Stimulated activated CD8-positive, alpha-beta memory T cell treated with anti-CD3 and anti-CD28 coated beads, Interleukin-12 subunit alpha, Interleukin-12 subunit beta, amount 100 ng/mL, for 24 hours (primary cell): Measurements from ENCODE around the gene INO80D.
"Not testable (repeated sequence)": the region's sequence is repeated elsewhere in the genome, so short reads cannot be mapped to it uniquely, and the experiment has no call there.

Source experiments
- DNase-seq: peaks from one replicate; pipeline ENCODE4 v3.0.0-alpha.2; 2020; ENCODE audit errors: extremely low read depth

Gene INO80D

DNA sequence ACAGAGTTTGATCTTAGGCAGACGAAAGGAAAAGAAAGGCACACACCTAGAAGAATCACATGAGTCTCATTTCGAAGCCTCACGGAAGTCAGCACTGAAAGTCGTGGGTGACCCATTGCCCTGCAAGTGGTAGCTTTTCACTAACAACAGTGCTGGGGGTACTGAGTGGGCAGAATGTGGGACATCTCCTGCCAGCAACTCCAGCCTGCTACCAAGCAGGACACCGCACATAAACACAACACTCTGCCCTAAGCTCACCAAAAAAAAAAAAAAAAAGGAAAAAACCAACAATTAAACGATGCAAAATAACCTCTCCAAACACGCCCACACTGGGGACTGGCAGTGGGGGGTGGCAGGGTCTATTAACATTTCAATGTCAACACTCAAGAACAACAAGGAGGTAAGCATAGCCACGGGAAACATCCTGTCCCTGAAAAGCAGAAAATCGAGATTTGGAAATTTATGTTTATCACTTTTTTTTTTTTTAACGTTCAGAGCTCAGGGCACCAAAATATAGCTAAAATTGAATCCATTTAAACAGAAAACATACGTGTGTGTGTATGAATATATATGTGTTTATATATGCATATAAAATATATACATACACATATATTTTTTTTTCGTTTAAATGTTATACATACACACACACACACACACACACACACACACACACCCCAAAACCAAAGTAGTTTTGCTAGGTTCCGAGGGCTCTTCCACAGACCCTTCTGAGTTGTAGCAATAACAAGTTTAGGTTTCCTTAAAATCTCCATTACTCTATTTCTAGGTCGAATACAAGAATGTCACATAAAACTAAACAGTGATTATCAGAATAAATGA is 2.2 kb downstream of the INO80D start:
- no peak for DNase-seq

DNA sequence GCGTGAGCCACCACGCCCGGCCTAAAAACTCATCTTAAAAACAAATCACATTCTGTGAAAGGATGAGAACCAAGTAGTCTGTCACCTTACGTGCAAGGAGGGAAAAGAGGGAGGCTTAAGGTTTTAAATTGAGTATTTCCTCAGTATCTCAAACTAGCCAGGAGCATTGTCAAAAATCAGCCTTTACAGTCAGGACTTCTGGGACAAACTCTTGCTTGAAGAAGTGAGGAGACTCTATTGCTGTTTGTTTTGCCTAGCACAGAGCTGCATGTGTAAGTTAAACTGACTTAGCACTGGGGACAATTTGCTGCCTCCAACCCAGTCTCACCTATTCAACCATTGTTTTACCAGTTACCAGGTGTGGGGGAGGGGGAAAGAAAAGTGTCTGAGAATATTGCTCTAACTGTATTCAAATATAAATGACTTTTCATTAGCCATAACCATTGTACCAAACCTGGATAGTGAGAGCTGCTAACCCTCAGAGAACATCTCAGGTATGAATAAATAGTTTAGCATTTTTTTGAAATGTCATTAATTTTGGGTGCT is 3.6 kb downstream of the INO80D start:
- no peak for DNase-seq

DNA sequence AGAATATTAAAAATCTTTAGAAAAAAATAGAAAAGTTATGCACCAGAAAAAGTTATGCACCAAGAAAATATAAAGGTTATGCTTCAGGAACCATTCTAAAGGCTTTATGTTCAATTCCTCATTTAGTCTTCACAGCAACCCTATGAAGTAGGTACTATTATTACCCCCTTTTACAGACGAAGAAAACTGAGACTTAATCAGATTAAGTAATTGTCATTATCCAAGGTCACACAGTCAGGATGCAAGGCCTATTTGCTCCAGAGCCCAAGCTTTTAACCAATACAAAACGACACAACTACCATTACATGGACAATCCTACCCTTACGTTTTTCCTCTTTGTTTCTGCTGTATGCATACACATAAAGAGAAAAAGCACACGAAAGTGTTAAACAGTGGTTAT is 5.0 kb downstream of the INO80D start:
- no peak for DNase-seq

DNA sequence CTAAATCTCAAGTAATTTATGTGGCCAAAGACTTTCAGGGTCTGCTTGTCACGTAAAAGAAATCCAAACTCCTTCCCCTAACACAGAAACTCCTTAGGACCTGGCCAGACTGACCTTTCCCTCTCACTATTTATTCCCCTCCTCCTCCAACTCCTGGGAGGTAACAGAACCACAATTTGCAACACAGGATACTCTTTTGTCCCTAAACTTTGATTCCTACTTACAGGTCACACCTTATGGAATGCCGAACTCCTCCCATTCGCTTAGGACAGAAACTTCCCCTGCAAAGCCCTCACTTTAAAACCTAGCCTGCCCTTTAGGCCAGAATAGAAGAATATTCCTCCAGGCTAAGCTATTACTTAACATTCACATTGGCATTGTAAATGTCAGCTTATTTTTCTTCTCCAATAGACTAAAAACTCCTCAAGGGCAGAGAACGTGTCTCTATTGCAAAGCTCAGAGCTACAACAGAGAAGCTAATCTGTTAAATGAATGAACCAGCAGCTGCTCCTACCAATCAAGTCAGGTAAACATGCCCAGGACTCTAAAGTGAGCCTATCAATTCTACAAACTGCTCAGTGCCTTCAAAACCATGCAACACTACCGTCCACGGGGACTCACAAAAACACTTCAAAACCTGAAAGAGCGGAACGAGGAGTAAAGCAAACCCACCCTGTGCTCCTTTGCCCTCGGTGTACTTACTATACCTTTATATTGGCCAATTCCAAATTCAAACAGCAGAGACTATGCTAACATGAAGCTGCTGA is 6.1 kb downstream of the INO80D start:
- DNase-seq: no peak

DNA sequence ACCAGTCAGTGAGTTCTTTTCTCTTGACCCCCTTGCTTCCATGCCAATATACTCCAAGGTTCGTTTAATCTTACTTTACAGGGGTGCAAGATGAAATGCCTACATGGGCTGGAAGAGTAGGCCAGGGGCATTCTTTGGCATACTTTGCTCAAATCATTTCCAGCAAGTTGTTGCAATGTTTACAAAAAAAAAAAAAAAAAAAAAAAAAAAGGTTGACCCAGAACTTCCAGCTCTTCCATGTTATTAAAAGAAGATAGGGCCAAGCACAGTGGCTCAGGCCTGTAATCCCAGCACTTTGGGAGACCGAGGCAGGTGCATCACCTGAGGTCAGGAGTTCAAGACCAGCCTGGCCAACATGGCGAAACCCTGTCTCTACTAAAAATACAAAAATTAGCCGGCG is 8.1 kb downstream of the INO80D start:
- DNase-seq: not testable (repeated sequence)

DNA sequence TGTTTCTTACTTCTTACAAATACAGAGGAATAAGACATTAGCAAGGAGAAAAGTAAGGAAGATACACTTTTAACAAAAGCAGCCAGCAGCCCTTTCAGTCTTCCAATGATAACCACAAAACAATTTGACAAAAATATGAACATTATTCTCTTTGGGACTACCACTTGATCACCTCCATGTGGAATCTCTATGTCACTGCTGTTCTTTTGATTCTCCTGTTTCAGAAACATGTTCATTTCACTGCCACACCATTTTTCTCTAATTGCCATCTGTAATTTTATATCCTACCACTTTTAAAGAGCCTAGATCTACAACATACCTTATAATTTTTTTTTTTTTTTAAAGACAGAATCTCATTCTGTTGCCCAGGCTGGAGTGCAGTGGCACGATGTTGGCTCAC is 10.9 kb downstream of the INO80D start:
- no peak for DNase-seq

DNA sequence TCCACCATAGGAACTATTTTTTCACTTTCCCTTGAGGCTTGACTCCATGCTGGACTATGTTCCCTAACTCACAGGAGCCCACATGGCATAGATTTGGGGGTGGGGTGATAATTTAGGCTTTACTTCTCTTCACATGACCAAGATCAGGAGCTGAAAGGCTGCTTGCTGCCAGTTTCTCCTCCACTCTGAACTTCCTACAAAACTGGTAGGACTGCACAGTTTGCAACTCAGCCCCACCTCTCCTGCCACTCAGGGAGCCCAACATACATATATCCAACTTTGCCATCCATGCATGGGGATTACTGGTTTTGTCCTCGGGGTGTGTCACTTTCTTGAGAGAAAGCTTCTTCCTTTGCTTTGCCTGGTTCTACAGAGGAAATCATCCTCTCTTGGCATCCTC is 14.2 kb downstream of the INO80D start:
- DNase-seq: no peak

DNA sequence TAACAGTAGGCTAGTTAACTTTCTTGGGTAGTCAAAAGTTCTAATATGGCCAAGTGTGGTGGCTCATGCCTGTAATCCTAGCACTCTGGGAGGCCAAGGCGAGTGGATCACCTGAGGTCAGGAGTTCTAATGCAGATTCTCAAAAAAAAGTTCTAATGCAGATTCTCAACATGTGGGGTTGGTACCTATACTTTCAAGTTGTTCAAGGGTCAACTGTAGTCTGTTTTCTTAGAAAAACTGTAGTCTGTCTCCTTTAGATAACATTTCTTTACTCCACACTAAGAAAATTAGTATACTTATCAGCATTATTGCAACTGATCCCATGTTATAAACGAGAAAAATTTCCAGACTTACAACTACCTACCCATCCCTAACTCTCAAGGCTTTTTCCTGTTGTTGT is 16.6 kb downstream of the INO80D start:
- DNase-seq: no peak

DNA sequence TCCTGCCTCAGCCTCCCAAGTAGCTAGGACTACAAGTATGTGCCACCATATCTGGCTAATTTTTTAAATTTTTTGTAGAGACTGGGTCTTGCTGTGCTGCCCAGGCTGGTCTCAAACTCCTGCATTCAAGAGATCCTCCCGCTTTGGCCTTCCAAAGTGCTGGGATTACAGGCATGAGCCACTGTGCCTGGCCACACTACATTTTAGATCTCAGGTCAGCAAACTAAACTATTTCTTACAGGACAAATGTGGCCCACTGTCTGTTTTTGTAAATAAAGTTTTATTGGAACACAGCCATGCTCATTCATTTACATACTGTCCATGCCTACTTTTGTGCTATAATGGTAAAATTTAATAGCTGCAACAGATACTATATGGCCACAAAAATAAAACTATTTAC is 17.8 kb downstream of the INO80D start:
- DNase-seq: no peak

DNA sequence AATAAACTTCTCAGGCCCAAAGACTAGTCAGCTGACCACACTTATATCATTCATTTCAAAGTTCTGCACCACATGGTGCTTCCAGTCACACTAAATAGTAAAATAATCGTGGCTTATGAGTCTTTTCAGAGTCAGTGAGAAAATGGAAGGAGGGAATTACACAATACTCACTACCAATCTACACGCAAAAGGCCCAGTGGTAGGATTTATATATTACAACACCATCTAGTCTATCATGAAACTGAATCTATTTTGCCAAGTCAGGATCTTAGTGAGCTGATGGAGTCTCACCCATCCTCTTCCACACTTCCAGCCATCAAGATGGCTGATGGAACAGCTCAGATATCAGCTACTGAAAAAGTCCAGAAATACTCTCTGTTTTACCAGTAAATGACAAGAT is 21.9 kb downstream of the INO80D start:
- DNase-seq: no peak

DNA sequence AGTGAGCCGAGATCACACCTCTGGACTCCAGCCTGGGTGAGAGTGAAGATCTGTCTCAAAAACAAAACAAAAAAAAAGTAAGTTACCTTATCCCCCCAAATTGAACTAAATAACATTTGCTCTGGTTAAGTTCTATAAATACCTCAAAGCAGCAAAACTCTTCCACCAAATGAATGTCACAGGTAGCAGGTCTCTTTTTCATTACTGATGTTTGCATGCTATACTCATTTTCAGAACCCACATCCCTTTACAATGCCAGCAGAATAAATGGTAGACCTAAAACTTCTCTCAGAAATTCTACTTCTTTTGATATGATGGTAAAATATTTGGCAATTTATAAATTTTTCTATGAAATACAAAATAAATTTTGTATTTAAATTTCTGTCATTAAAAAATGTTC is 22.3 kb downstream of the INO80D start:
- DNase-seq: no peak

DNA sequence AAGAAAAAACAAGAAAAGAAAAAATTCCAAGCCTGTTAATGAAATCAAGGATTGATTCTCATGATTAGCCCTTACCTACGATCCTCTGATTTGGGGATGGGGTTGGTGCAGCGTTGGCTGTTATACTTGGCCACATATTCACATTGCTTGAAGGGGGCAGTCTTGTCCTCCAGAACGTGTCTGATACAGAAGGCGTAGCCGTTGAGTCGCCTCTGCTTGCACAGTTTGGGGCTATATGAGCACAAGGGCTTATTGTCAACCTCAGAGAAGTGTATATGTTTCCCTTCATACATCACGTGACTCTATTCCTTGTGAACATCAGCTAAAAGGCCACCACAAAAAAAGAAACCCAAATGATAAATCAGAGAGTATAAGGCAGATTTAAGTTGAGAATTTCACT is 23.2 kb downstream of the INO80D start:
- DNase-seq: no peak

DNA sequence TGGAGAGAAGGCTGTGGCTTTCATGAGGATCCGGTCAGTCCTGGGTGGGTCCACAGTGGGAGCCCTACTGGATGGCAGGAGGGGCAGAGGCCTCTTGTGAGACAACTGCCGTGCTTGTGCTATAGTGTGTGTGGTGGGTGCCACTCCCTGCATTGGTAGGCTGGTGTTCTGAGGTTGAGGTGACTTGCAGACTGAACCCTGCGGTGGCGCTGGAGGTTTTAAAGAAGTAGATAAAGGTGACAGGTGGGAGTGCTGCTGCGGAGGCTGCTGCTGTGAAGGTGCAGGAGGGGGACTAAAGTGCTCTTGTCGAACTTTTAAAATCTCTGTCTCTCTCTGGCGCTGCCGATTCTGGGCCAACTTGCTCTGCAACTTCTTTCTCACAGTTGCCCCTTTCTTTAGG is 29.7 kb downstream of the INO80D start:
- no peak for DNase-seq

DNA sequence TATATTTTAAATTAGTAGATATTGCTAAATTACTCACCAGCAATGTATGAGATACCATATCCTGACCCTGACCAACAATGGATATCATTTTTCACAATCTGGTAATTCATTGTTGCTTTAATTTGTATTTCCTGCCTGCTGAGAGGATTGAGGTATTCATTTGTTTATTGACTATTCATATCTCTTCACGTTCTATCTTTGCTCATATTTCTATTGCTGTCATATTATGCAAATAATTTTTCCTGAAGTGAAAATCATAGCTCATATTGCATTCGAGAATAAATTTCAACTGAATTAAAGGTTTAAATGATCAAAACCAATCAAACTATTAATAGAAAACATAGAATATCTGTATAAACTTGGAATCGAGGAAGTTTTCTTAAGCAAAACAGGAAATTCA is 31.0 kb downstream of the INO80D start:
- no peak for DNase-seq

DNA sequence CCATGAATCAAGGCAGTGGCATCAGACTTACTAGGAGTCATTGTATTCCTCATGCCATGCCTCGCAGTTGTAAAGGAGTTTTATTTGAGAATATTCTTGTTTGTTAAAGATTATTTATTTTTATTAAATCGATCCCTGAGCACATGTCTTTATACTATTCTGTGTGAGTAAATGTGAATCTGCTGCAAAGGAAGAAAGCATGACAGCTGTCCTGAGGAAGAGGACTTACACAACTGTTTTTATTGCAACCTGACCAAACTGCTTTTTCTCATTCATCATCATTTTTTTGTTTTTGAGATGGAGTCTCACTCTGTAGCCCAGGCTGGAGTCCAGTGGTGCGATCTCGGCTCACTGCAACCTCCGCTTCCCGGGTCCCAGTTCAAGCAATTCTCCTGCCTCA is 34.1 kb downstream of the INO80D start:
- no peak for DNase-seq

DNA sequence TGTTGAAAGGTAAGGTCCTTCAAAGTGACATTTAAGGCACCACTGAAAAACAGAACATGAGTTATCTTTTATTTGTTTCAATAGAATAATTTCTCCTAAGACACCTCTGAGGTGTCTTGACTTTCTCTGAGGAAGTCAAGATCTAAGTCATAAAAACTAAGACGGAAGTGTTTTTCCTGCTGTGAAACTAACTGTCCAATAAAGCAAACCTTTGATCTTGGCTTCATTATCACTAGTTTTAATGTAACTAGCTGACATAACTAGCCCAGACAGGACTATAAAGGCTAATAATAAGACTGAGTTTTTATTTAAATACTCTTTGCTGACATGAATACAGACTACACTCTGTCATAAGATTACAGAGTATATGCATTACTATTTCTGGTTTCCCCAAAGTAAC is 36.6 kb downstream of the INO80D start:
- DNase-seq: no peak

DNA sequence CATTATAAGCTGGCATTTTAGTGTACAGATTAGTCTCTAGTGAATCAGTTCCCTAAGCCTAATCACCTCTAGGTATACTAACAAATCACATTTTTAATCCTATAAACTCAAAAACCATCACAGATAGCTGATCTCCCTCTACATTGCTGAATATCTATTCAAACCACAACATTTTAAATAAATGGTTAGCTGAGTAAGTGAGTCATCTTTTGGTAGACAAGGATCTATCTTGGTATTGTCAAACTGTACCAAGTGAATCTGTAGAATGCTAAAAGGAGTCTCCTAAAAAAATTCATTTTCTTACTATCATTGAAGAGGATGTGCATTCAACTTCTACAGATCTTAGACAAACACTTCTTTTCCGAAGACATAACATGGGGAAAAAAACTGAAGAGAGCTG is 40.7 kb downstream of the INO80D start:
- DNase-seq: no peak

DNA sequence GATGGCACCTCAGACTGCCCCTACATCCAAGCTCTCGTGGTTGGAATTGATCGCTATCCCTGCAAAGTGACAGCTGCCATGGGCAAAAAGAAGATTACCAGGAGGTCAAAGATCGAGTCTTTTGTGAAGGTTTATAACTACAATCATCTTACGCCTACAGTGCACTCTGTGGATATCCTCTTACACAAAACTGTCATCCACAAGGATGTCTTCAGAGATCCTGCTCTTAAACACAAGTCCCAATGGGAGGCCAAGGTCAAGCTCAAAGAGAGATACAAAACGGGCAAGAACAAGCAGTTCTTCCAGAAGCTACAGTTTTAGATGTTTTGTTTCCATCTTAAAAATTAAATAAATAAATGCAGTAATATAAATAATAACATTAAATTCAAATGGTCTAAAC is 45.4 kb downstream of the INO80D start:
- no peak for DNase-seq

DNA sequence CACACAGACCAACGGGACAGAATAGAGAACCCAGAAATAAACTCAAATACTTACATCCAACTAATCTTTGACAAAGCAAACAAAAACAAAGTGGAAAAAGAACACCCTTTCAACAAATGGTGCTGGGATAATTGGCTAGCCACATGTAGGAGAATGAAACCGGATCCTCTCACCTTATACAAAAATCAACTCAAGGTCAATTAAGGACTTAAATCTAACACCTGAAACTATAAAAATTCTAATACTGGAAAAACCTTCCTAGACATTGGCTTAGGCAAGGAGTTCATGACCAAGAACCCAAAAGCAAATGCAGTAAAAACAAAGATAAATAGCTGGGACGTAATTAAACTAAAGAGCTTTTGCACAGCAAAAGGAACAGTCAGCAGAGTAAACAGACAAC is 50.6 kb downstream of the INO80D start:
- DNase-seq: not testable (repeated sequence)

DNA sequence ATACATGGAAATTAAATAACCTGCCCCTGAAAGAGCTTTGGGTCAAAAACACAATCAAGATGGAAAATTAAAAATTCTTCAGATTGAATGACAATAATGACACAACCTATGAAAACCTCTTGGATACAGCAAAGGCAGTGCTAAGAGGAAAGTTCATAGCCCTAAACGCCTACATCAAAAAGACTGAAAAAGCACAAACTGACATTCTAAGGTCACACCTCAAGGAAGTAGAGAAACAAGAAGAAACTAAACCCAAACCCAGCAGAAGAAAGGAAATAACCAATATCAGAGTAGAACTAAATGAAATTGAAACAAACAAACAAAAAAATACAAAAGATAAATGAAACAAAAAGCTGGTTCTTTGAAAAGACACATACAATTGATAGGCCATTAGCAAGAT is 52.5 kb downstream of the INO80D start:
- DNase-seq: not testable (repeated sequence)

DNA sequence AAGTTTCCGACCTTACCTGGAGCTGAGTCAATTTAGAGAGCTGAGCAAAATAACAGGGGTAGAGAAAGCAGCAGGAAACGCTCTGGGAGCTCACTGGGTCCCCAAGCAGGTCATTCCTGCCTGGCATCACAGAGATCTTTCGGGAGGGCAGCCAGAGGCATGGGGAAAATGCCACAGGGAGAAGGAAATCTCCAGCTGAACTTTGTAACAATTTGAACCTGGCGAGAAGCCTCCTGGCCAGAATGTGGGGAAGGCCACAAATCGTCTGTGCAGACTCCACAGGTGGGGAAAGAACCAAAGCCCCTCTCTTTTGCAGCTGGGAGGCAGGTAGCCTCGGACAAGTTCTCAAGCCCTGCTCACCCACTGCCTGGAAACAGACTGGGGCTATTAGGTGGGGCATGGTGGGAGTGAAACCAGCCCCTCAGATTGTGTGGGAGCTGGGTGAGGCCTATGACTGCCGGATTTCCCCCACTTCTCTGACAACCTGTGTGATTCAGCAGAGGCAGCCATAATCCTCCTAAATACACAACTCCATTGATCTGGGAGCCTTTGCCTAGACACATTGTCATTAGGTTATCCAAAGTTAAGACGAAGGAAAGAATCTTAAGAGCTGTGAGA is 53.9 kb downstream of the INO80D start:
- DNase-seq: no peak

DNA sequence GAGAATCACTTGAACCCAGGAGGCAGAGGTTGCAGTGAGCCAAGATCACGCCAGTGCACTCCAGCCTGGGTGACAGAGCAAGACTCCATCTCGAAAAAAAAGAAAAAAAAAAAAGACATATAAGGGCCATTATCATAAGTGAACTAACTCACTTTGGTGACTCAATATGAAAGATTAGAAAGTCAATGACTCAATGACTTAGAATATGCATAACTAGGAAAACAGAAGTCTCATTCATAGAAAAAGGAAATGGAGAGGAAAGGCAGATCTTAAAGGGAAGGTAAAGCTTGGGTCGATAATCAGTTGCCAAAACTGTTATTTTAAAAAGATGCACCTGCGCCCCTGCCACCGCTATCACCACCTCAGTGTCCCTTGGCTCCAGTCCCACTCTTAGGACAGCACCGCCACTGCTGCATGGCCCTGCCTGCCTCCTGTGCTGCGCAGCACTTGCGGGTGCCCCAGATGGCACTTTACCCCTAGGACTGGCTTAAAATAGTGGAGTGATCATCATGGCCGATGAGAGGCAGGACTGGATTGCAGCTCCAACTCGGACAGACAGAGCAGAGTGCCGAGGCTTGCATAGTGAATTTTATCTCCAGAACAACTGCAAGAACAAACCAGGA is 54.7 kb downstream of the INO80D start:
- DNase-seq: no peak
